Activated naive CD4-positive, alpha-beta T cell treated with anti-CD3 and anti-CD28 coated beads for 36 hours (primary cell): ENCODE results near the gene UBAC1. TPM values are rescaled to one million over a fixed set of nuclear protein-coding genes. Genes with fewer than 3 reads are reported as not detected.
"Not testable (repeated sequence)": the region's sequence is repeated elsewhere in the genome, so short reads cannot be mapped to it uniquely, and the experiment has no call there.

Experiments
- CTCF ChIA-PET: fragments of 350-600 bp; sonication (Branson Sonifier 250); formaldehyde crosslinking; loops from one replicate; lab custom pipeline; 2021; ENCODE audit warnings: antibody characterized with exemption; lab: Charles Lee
- DNase-seq: peaks from one replicate; pipeline ENCODE4 v3.0.0-alpha.2; 2020
- H3K27ac Mint-ChIP-seq: one replicate; pipeline ENCODE4 v1.8.0; 2021; ENCODE audit warnings: mild to moderate bottlenecking, mixed read lengths
- H3K27me3 Mint-ChIP-seq: one replicate; pipeline ENCODE4 v1.8.0; 2021; ENCODE audit warnings: low read depth, mixed read lengths
- H3K36me3 Mint-ChIP-seq: one replicate; pipeline ENCODE4 v1.8.0; 2021; ENCODE audit warnings: low read depth, mixed read lengths
- H3K4me1 Mint-ChIP-seq: one replicate; pipeline ENCODE4 v1.8.0; 2021; ENCODE audit warnings: low read depth, mixed read lengths
- H3K4me3 Mint-ChIP-seq: one replicate; pipeline ENCODE4 v1.8.0; 2021; ENCODE audit warnings: mild to moderate bottlenecking, moderate library complexity, mixed read lengths
- H3K9me3 Mint-ChIP-seq: one replicate; pipeline ENCODE4 v1.8.0; 2021; ENCODE audit warnings: mixed read lengths
- intact Hi-C: fragments of 100-400 bp; cut with micrococcal nuclease; formaldehyde crosslinking; loops from one replicate; pipeline ENCODE4 v1.15.1; 2023
- total RNA-seq, 2 experiments: library from RNA; stranded (reverse); gene quantifications; one replicate each; pipeline ENCODE4 v1.2.3, GENCODE V29; 2021

Gene UBAC1
- total RNA-seq, 2 experiments from 2014 or later: 37.2 to 40.0 TPM

DNA sequence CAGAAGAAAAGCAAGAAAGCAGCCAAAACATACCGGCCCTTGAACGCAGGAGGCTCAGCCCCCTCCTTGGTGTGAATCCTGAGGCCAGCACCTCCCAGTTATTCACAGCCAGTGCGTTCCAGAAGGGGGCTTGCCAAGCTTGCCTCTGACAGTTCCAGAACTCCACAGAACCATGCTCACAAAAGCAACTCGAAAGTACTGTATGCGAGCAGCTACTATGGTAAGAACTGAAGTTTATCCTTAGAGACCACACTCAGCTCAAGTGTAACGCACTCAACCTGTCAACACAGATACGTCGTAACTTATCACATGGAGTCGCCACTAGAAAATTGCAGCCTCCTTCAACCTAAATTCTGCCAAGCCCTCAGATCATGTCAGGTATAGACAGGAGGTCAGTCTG, 1.4 kb downstream of the UBAC1 start:
- no peaks in the 10 kb centered on the region for H3K36me3 Mint-ChIP-seq
- H3K27me3 Mint-ChIP-seq: no peaks in the 10 kb centered on the region
- intact Hi-C loops: loop anchor here (1.0 to 10.0 kb wide), 5 partner anchors 33 to 355 kb away; partner anchors contain the start of gene QSOX2
- no peaks in the 10 kb centered on the region for H3K9me3 Mint-ChIP-seq
- H3K4me1 Mint-ChIP-seq: peaks cover 33% of the 10 kb centered on the region
- H3K27ac Mint-ChIP-seq: no peak overlapping the region
- CTCF ChIA-PET: interaction anchor here (0.8 to 1.8 kb wide), 5 partner anchors 14 to 163 kb away, joined by 3 to 6 read pairs (median 5); no protein-coding TSS in a partner anchor
- no peak for DNase-seq
- H3K4me3 Mint-ChIP-seq: peak overlapping the region; percentile 87

DNA sequence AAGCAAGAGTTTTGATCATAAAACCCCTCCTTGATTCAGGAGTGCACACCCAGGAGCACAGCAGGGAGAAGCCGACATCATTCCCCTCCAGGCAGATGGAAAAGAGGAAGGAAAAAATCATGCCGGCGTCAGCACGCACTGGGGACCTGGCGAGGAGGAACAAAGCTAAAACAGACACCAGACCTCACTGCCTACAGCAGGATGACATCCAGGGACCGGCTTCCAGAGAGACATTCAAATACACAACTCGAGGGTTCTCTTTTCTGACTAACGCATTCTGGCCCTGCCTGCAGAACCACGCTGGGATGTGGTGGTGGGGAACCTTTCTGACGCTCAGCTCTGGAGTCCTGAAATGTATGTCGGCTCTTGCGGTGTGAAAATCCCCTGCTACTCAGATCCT, 2.7 kb downstream of the UBAC1 start:
- DNase-seq: no peak
- intact Hi-C loops: no loop called here
- Mint-ChIP-seq H3K9me3 (no peaks in the 10 kb centered on the region), H3K27ac (no peak overlapping the region), H3K4me1 (peaks cover 33% of the 10 kb centered on the region), H3K4me3 (peak overlapping the region; percentile 15), H3K36me3 (no peaks in the 10 kb centered on the region), H3K27me3 (no peaks in the 10 kb centered on the region)
- CTCF ChIA-PET: interaction anchor here (2.1 kb wide), 1 partner anchor 164 kb away, joined by 9 read pairs; no protein-coding TSS in a partner anchor

DNA sequence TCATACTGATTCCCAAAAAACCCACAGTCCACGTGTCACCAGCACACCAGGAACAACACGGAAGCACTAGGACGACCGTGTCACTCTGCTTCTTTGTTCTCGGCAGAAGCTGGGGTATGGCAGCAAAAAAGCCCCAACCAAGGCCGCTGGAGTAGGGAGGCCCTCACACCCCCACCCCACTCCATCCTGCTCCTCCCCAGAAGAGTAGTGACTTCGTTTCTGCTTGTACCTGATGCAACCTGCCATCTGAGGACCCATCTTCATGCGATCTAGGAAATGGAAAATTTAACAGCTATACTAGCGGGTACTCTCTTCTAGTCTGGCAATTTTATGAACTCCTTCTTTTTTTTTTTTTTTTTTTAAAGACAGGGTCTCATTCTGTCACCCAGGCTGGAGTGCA, 3.7 kb downstream of the UBAC1 start:
- H3K27ac Mint-ChIP-seq: no peak overlapping the region
- peaks cover 29% of the 10 kb centered on the region for H3K4me1 Mint-ChIP-seq
- CTCF ChIA-PET: interaction anchor here (2.1 kb wide), 1 partner anchor 165 kb away, joined by 9 read pairs; no protein-coding TSS in a partner anchor
- no peaks in the 10 kb centered on the region for H3K9me3 Mint-ChIP-seq
- no peak for DNase-seq
- intact Hi-C loops: no loop called here
- no peaks in the 10 kb centered on the region for H3K27me3 Mint-ChIP-seq
- H3K36me3 Mint-ChIP-seq: no peaks in the 10 kb centered on the region
- H3K4me3 Mint-ChIP-seq: no peak overlapping the region

DNA sequence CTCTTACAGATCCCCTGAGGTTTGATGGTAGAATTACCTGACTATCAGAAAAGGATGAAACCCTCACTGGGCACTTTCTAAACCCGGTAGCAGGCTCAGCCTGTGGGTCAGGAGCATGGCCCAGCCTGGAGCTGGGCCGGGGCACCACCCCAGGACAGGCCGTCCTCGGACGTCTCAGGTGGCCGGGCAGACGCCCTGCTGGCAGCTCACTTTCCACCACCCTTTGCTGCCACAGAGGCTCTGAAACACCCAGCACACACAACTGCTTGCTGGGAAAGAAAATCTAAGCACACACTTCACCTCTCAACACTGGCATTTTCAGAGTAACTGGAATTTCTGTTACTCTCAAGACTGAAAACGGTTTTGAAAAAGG, 4.4 kb downstream of the UBAC1 start:
- H3K36me3 Mint-ChIP-seq: no peaks in the 10 kb centered on the region
- no peaks in the 10 kb centered on the region for H3K27me3 Mint-ChIP-seq
- CTCF ChIA-PET: no interaction called here
- intact Hi-C loops: no loop called here
- DNase-seq: no peak
- H3K4me1 Mint-ChIP-seq: peaks cover 22% of the 10 kb centered on the region
- no peak overlapping the region for H3K27ac Mint-ChIP-seq
- no peak overlapping the region for H3K4me3 Mint-ChIP-seq
- H3K9me3 Mint-ChIP-seq: no peaks in the 10 kb centered on the region

DNA sequence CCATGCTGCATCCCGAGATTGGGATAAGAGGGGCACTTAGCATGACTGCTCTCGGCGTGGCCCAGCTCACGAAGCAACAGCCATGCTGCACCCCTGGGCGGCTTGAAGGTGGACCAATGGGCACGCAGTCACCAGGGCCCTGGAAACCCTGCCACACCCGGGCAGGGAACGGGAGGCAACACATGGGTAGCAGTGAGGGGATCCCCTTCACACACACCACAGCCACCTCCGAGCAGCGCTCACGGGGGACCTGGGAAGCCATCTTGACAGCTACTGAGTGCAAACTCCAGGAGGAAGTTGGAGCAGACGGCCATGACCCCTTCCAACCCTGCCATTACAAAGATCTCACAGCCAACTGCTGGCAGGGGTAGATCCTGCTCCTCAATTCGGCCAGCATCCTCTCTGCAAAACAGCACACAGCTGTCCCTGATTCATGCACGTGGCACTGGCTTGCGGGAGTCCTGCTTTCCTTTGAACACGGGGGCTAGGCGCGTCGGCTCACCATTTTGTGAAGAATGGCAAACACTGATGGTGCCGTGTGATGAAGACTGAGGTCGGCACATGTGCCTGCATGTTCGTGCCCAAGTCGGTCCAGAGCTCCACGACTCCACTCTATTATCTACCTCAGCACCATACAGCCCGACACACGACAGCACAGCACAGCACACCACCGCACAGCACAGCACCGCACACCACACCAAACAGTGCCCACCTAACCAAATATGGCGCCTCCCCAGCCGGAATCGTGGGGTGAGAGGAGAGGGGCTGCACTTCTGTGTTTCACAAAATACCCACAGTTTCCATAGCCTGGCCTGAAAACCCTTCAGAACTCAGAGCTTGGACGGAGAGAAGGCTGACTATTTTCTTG, 5.0 kb downstream of the UBAC1 start:
- no peak overlapping the region for H3K27ac Mint-ChIP-seq
- H3K9me3 Mint-ChIP-seq: no peaks in the 10 kb centered on the region
- H3K4me1 Mint-ChIP-seq: peaks cover 18% of the 10 kb centered on the region
- H3K4me3 Mint-ChIP-seq: no peak overlapping the region
- no peaks in the 10 kb centered on the region for H3K36me3 Mint-ChIP-seq
- intact Hi-C loops: no loop called here
- no peaks in the 10 kb centered on the region for H3K27me3 Mint-ChIP-seq
- DNase-seq: no peak
- CTCF ChIA-PET: no interaction called here

DNA sequence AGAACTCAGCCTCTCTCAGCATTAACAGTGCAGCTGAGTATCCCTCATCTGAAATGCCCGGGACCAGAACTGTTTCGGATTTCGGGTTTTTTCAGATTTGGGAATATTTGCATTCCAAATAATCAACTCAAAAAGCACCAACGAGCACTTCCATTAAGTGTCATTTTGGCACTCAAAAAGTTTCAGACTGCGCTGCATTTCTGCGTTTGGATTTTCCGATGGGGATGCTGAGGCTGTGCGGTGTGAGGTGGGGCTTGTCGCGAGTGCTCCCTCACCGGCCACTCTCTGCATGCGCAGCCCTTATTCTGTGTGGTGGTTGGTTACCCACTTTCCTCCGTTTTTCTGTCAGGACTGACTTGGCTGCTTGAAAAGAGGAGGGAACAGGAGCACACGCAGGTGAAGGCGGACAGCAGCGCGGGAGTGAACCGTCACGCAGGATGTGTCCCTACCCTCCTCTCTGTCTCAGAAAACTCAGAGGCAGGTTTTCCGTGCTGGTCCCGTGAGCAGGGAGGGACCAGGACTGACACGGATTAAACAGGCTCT, 8.4 kb downstream of the UBAC1 start:
- Mint-ChIP-seq H3K9me3 (no peaks in the 10 kb centered on the region), H3K4me3 (no peak overlapping the region), H3K27ac (no peak overlapping the region), H3K27me3 (no peaks in the 10 kb centered on the region), H3K4me1 (peaks cover 4% of the 10 kb centered on the region), H3K36me3 (peaks cover 4% of the 10 kb centered on the region)
- CTCF ChIA-PET: no interaction called here
- intact Hi-C loops: no loop called here
- no peak for DNase-seq

DNA sequence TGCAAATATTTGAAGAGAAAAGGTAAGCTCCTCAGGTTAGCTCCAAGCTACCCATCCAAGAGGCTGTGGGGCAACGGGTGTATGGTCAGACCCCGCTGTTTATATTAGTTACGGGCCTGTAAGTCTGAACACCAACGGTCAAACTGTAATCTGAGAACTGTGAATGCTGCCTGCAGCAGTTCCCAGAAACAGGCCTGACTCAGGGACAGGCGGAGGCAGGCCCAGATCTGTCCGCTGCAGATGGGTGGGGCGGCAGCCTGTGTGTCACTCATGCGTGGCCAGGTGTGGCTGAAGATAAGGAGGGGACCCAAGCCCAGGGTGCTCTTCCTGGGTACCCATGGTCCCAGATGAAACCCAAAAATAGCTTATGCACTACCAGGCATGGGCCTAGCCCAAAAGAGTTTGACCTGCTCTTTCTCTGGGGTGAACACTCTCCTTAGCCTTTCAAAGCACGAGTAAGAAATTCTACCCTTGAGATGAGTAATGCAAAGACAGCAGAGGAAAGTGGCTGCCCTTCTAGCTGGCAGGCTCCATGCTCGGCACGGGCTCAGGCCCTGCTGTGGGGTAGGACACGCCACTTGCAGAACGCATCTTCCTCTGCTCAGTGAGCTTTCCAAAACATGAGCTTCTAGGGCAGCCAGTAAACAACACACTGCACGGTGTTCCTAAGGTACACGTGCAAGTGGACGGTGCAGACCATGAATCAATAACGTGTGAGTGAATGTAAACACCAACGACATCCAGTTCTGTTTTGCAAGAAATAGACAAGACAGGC, 9.1 kb downstream of the UBAC1 start:
- Mint-ChIP-seq H3K4me3 (no peak overlapping the region), H3K9me3 (no peaks in the 10 kb centered on the region), H3K27ac (no peak overlapping the region), H3K27me3 (no peaks in the 10 kb centered on the region), H3K4me1 (peaks cover 4% of the 10 kb centered on the region), H3K36me3 (peaks cover 4% of the 10 kb centered on the region)
- no peak for DNase-seq
- CTCF ChIA-PET: no interaction called here
- intact Hi-C loops: no loop called here

DNA sequence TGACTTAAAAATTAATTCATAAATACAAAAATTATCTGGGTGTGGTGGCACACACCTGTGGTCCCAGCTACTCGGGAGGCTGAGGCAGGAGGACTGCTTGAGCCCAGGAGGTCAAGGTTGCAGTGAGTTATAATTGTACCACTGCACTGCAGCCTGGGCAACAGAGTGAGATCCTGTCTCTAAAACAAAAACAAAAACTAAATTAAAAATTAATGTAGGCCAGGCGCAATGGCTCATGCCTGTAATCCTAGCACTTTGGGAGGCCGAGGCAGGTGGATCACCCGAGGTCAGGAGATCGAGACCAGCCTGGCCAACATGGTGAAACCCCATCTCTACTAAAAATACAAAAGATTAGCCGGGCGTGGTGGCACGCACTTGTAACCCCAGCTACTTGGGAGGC, 9.9 kb downstream of the UBAC1 start:
- H3K4me3 Mint-ChIP-seq, H3K27ac Mint-ChIP-seq, CTCF ChIA-PET, intact Hi-C loops, H3K36me3 Mint-ChIP-seq, DNase-seq, H3K9me3 Mint-ChIP-seq, H3K4me1 Mint-ChIP-seq, H3K27me3 Mint-ChIP-seq: not testable (repeated sequence)

DNA sequence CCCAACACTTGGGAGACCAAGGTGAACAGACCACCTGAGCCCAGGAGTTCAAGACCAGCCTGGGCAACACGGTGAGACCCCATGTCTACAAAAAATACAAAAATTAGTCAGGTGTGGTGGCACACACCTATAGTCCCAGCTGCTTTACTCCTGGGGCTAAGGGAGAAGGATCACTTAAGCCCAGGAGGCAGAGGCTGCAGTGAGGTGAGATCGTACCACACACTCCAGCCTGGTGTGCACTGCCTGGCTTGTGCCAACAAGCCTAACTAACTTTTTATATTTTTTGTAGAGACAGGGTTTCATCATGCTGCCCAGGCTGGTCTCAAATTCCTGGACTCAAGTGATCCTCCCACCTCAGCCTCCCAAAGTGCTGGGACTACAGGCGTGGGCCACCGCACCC, 10.3 kb downstream of the UBAC1 start:
- H3K4me1 Mint-ChIP-seq, H3K27ac Mint-ChIP-seq, H3K4me3 Mint-ChIP-seq, H3K27me3 Mint-ChIP-seq, DNase-seq, intact Hi-C loops, H3K9me3 Mint-ChIP-seq, H3K36me3 Mint-ChIP-seq: not testable (repeated sequence)
- CTCF ChIA-PET: interaction anchor here (1.0 kb wide), 1 partner anchor 87 kb away, joined by 3 read pairs; no protein-coding TSS in a partner anchor

DNA sequence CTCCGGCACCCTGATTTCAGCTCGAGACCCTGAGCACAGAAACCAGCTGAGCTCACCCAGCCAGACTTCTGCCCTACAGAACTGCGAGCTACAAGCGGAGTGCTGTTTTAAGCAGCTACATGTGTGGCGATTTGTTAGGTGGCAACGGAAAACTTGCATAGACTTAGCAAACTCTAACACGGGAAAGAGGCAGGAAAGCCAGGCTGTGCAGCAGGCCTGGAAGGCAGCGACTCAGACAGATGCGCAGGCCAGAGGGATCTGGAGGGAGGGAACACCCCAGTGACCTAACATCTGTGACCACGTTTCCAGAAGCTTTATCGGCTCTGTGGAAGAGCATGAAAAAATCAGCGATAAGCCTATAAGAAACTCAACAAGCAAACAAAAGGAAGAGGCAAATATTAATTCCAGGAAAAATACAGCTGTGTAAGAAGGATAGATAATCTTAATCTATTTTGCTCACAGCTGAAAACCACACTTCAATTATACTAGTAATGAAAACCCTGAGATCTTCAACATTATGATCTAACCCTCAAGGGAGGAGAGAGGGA, 11.0 kb downstream of the UBAC1 start:
- Mint-ChIP-seq H3K27ac (no peak overlapping the region), H3K9me3 (no peaks in the 10 kb centered on the region), H3K4me3 (no peak overlapping the region), H3K4me1 (peaks cover 3% of the 10 kb centered on the region), H3K36me3 (peaks cover 14% of the 10 kb centered on the region), H3K27me3 (no peaks in the 10 kb centered on the region)
- CTCF ChIA-PET: interaction anchor here (1.0 kb wide), 1 partner anchor 86 kb away, joined by 3 read pairs; no protein-coding TSS in a partner anchor
- intact Hi-C loops: no loop called here
- DNase-seq: no peak

DNA sequence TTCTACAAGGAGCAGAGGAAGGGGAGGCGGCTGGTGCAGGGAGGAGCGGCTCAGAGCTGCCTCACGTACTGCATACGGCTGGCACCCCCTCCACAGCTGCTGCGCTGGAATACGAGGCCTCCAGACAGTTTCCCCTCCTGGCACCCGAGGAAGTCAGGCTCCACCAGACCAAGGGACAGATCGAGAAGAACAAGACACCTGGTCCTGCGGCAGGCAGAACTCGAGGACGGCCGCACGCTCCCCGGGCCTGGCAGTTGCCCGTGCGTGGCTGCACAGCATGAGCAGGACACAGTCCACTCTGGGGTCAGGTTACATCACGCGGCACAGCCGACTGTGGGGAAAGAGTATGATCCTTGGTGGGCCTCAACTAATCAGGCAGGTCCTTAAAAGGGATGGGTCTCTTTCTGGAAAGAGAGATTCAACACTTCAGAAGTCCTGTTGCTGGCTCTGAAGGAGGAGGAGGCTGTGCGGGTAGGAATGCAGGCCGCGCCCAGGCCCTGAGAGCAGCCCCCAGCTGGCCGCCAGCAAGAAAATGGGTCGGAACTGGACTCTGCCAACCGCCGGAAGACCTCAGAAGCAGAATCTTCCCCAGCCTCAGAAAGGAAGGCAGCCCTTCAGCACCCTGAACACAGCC, 11.6 kb downstream of the UBAC1 start:
- CTCF ChIA-PET: interaction anchor here (1.0 kb wide), 1 partner anchor 86 kb away, joined by 3 read pairs; no protein-coding TSS in a partner anchor
- Mint-ChIP-seq H3K4me3 (no peak overlapping the region), H3K27me3 (no peaks in the 10 kb centered on the region), H3K27ac (no peak overlapping the region), H3K4me1 (peaks cover 3% of the 10 kb centered on the region), H3K9me3 (no peaks in the 10 kb centered on the region), H3K36me3 (peaks cover 20% of the 10 kb centered on the region)
- intact Hi-C loops: no loop called here
- DNase-seq: no peak

DNA sequence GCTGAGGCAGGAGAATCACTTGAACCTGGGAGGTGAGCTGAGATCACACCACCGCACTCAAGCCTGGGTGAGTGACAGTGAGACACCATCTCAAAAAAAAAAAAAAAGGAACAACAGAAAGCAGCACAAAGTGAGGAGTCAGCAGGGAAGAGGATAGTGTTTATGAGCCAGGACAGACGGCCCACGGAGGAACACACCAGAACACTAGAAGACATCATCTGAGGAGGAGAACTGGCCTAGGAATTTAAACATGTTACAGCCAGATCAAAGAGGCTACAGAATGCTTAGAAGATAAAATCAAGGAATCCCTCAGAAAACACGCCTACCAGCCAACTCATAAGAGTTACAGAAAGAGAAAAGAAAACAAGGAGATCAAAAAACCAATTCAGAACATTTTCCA, 12.2 kb downstream of the UBAC1 start:
- peaks cover 3% of the 10 kb centered on the region for H3K4me1 Mint-ChIP-seq
- H3K27me3 Mint-ChIP-seq: no peaks in the 10 kb centered on the region
- H3K36me3 Mint-ChIP-seq: peaks cover 25% of the 10 kb centered on the region
- DNase-seq: no peak
- intact Hi-C loops: no loop called here
- H3K9me3 Mint-ChIP-seq: no peaks in the 10 kb centered on the region
- H3K4me3 Mint-ChIP-seq: no peak overlapping the region
- CTCF ChIA-PET: no interaction called here
- no peak overlapping the region for H3K27ac Mint-ChIP-seq
